Stomach (tissue), 9 donors: ENCODE results near the gene TEX261. TPM values are rescaled to one million over a fixed set of nuclear protein-coding genes. Genes with fewer than 3 reads are reported as not detected.

ENCODE experiments used
- DNase-seq, 2 donors: peaks; one replicate each; pipeline versions ENCODE4 v3.0.0 to v3.0.0-alpha.2; 2013 to 2019
- H3K27ac ChIP-seq, 5 donors: fragments of 200-600 bp in 4 of 5; sonication (generic) in 4 of 5; one replicate each; pipeline ENCODE4 v1.5.1; 2013 to 2019; ENCODE audit warnings: mild to moderate bottlenecking in 1 of 5, moderate library complexity in 1 of 5
- H3K27me3 ChIP-seq, 3 donors: fragments of 200-600 bp; sonication (generic); one replicate each; pipeline ENCODE4 v1.5.1; 2017 to 2019; ENCODE audit warnings: mixed run types in 1 of 3
- H3K36me3 ChIP-seq, 4 donors: fragments of 200-600 bp; sonication (generic); 1 replicate in 3 of 4; 2 replicates in 1 of 4; pipeline ENCODE4 v1.5.1; 2016 to 2019
- H3K4me1 ChIP-seq, 4 donors: fragments of 200-600 bp; sonication (generic); one replicate each; pipeline ENCODE4 v1.5.1; 2016 to 2019
- H3K4me3 ChIP-seq, 4 donors: fragments of 200-600 bp; sonication (generic) in 3 of 4; one replicate each; pipeline ENCODE4 v1.5.1; 2016 to 2019; ENCODE audit warnings: mild to moderate bottlenecking in 1 of 4
- H3K9me3 ChIP-seq, 4 donors: fragments of 200-600 bp; sonication (generic); one replicate each; pipeline ENCODE4 v1.5.1; 2016 to 2019
- EP300 ChIP-seq: sonication (generic); formaldehyde crosslinking; IDR thresholded peaks from one replicate; pipeline ENCODE4 v1.6.1; 2017; ENCODE audit warnings: antibody characterized with exemption
- POLR2A ChIP-seq, 4 donors: fragments of 450-650 bp; IDR thresholded peaks; one replicate each; pipeline ENCODE4 v1.6.1; 2016; ENCODE audit warnings: antibody characterized with exemption in 4 of 4, control low read depth in 2 of 4, mild to moderate bottlenecking in 1 of 4, moderate library complexity in 1 of 4
- POLR2AphosphoS5 ChIP-seq, 3 donors: sonication (generic); formaldehyde crosslinking; IDR thresholded peaks; one replicate each; pipeline ENCODE4 v1.6.1; 2016; ENCODE audit warnings: antibody characterized with exemption in 3 of 3
- WGBS, 5 donors: extraction: QIAGEN DNeasy Blood & Tissue Kit in 3 of 5; methylation state at CpG; one replicate each; pipeline versions ENCODE4 v1.1.5 to v1.1.7; 2013 to 2018; 5-methylcytosine and 5-hydroxymethylcytosine counted together
- intact Hi-C: fragments of 100-400 bp; cut with DNase I; formaldehyde crosslinking; loops from one replicate; pipeline ENCODE4 v1.15.1; 2023; ENCODE audit warnings: low total_unique reads
- polyA plus RNA-seq, 3 donors: library from polyadenylated mRNA; stranded (reverse); fragments of 200-250 nt; gene quantifications; one replicate each; pipeline ENCODE4 v1.2.3, GENCODE V29; 2013
- total RNA-seq, 5 donors: library from RNA; depleted of rRNA; stranded (reverse); fragments of >200 nt; gene quantifications; one replicate each; pipeline versions ENCODE4 v1.1.0 to v1.2.3, GENCODE V29; 2014 to 2016
- TF ChIP-seq, protein P1 (sequence below), 7 experiments: fragments of 450-650 bp in 4 of 7; fragments of 200-600 bp in 3 of 7; sonication (generic) in 3 of 7; IDR thresholded peaks; one replicate each; pipeline ENCODE4 v1.5.1; 2016 to 2019; ENCODE audit warnings: antibody characterized with exemption in 7 of 7, control low read depth in 2 of 7, mild to moderate bottlenecking in 1 of 7
- donor health status: healthy with polysubstance abuse.
- donor health status: Bipolar disorder and iron deficiency.
- donor health status: healthy.

Gene TEX261
- total and polyA plus RNA-seq, 8 donors = 5.2 to 39.1 (median 17.5) TPM

DNA sequence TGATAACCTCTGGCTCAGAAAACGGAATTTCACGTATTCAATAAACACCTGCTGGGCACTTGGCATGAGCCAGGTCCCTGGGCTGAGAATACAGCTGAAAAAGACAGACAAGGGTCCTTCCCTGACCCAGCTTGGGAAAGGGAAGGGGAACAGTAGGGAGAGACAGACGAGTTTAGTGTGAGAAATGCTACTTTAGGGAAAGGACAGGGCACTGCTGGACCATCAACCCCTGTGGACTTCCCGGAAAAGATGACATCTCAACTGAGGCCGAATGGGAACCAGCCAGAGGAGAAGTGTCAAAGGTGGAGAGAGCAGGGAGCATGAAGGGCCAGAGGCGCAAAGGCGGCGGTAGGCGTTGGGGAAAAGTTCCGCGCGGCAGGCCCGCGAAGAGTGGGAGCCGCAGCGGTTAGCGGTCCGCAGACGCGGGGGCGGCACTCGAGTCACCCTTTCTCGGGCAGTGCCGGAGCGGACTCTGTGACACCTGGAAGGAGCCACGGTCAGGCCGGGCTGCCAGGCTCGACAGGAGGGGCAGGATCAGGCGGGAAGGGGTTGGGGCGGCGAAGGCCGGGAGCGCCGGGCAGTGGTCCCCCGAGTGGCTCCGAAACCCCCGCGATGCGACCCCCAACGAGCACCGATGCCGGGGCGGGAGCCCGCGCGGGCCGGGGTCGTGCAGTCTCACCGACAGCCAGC is 519 bp downstream of the TEX261 start:
- WGBS, 5 donors = 0 to 1% (median 0%) methylated on average over 31 to 49 of the region's 49 CpGs
- peak in 1 of 2 donors; percentile 54 for DNase-seq
- intact Hi-C loops = no loop called here
- H3K9me3 ChIP-seq = no peaks in the 10 kb centered on the region
- H3K4me3 ChIP-seq = peak overlapping the region; percentile 94 to 99 (median 98)
- TF ChIP-seq EP300 = no peak
- TF ChIP-seq, protein P1, sequence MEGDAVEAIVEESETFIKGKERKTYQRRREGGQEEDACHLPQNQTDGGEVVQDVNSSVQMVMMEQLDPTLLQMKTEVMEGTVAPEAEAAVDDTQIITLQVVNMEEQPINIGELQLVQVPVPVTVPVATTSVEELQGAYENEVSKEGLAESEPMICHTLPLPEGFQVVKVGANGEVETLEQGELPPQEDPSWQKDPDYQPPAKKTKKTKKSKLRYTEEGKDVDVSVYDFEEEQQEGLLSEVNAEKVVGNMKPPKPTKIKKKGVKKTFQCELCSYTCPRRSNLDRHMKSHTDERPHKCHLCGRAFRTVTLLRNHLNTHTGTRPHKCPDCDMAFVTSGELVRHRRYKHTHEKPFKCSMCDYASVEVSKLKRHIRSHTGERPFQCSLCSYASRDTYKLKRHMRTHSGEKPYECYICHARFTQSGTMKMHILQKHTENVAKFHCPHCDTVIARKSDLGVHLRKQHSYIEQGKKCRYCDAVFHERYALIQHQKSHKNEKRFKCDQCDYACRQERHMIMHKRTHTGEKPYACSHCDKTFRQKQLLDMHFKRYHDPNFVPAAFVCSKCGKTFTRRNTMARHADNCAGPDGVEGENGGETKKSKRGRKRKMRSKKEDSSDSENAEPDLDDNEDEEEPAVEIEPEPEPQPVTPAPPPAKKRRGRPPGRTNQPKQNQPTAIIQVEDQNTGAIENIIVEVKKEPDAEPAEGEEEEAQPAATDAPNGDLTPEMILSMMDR (IDR thresholded peaks at IDR 0.05) = no peak
- H3K36me3 ChIP-seq = peaks cover 16 to 30% (median 30%) of the 10 kb centered on the region in 4 donors
- H3K27ac ChIP-seq = peak overlapping the region; percentile 80 to 92 (median 87)
- peaks cover 24 to 35% (median 29%) of the 10 kb centered on the region in 4 donors for H3K4me1 ChIP-seq
- no peaks in the 10 kb centered on the region for H3K27me3 ChIP-seq

DNA sequence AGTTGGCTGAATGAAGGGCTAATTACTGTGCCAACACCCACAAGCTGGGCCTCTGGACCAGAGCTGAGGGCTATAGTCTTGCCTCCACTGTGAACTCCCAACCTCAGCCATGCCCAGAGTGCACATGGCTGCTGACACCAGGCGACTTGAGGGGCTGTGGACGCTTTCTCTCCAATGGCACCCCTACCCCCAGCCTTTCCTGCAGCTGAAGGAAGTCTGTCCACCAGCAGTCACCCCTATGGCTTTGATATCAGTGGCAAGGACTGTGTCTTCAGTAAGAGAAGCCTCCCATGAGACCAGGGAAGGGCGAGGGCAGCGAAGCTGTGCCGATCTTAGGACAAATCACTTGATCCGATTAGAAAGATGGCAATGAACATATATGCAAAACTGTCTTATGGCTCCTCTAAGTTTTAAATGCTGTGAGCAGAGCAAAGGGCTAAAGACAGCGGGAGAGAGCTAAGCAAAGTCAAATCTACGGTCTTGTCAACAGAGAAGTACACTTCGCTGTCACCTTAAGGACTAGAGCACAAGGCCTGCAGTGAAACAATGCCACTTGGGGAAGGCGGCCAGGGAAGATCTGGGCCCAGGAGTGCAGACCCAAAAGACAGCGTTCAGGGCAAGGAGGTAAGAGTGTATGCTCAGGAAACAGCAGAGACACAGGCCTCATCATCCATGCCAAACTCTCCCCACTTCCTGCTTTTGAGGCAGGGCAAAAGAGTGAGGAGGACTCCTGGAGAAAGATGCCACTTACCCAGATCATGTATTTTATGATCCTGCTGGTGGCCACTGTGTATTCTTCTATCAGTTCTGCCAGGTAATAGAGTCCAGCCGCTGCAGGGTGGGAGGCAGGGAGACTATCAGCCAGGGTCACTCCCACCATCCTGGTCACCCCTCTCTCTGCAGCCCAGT is 1.5 kb downstream of the TEX261 start:
- DNase-seq = no peak

DNA sequence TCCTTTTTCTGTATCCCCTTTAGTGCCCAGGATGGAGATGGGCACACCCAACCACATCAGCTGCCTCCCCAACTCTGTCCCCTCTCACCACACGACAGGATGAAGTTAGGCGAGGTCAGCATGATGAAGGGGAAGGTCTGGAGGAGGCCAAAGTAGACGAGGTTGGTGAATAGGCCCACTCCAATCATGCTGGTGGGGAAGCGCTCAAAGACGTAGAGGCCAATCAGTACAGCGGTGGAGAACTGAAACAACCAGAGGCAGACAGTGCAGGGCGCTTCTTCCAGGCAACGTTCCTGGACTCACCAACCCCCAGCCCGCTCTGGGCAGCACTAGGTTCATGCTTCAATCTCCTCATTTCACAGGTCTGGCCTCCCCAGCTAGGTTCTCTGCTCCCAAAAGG is 2.9 kb downstream of the TEX261 start:
- H3K4me3 ChIP-seq = no peak overlapping the region

More for the DNA sequence above, 1.5 kb downstream of the TEX261 start:
- H3K36me3 ChIP-seq = peaks cover 25 to 40% (median 40%) of the 10 kb centered on the region in 4 donors
- peaks cover 24 to 39% (median 31%) of the 10 kb centered on the region in 4 donors for H3K4me1 ChIP-seq
- peak overlapping the region; percentile 94 to 99 (median 98) for H3K4me3 ChIP-seq
- WGBS, 5 donors = 82 to 85% (median 83%) methylated on average over 12 of the region's 12 CpGs
- H3K27ac ChIP-seq = peak overlapping the region in 2 of 5 donors; percentile 91 to 92
- no peaks in the 10 kb centered on the region for H3K9me3 ChIP-seq
- no peaks in the 10 kb centered on the region for H3K27me3 ChIP-seq
- TF ChIP-seq POLR2A (IDR thresholded peaks at IDR 0.05) (no peak), POLR2AphosphoS5 (IDR thresholded peaks at IDR 0.05) (no peak), EP300 (no peak)
- TF ChIP-seq, protein P1 (IDR thresholded peaks at IDR 0.05) = no peak
- intact Hi-C loops = no loop called here

DNA sequence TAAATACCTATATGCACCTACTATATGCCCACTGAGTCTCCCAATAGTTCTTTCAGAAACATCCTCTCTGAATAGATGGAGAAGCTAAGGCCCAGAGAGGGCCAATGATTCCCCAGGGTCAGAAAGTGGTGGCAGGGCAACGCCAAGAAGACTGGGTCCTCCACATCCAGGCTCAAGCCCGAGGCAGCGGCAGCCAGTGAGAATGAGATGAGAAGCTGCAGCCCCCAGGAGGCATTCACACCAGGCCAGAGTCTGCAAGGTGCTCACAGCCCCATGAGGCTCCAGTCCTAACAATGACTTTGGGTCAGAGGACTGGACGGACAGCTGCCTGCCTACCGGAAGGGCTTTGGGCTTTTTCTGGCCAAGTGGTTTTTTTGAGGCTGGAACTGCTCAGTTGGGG is 3.5 kb downstream of the TEX261 start:
- no peaks in the 10 kb centered on the region for H3K9me3 ChIP-seq
- H3K27me3 ChIP-seq = no peaks in the 10 kb centered on the region
- no peak overlapping the region for H3K27ac ChIP-seq
- 88 to 100% (median 95%) methylated on average over 3 to 5 of the region's 5 CpGs for WGBS, 5 donors
- intact Hi-C loops = no loop called here
- H3K36me3 ChIP-seq = peaks cover 43 to 61% (median 60%) of the 10 kb centered on the region in 4 donors
- H3K4me1 ChIP-seq = peaks cover 24 to 42% (median 34%) of the 10 kb centered on the region in 4 donors
- no peak for DNase-seq
- no peak overlapping the region for H3K4me3 ChIP-seq
- TF ChIP-seq EP300 (no peak), POLR2A (IDR thresholded peaks at IDR 0.05) (no peak)
- TF ChIP-seq, protein P1 (IDR thresholded peaks at IDR 0.05) = no peak

More for the DNA sequence above, 2.9 kb downstream of the TEX261 start:
- peaks cover 40 to 55% (median 54%) of the 10 kb centered on the region in 4 donors for H3K36me3 ChIP-seq
- 81 to 90% (median 88%) methylated on average over 9 of the region's 9 CpGs for WGBS, 5 donors
- peaks cover 24 to 42% (median 34%) of the 10 kb centered on the region in 4 donors for H3K4me1 ChIP-seq
- no peak for TF ChIP-seq POLR2A (IDR thresholded peaks at IDR 0.05)
- no peak for TF ChIP-seq EP300
- no peak for TF ChIP-seq POLR2AphosphoS5 (IDR thresholded peaks at IDR 0.05)
- TF ChIP-seq, protein P1 (IDR thresholded peaks at IDR 0.05) = no peak
- intact Hi-C loops = no loop called here
- H3K27me3 ChIP-seq = no peaks in the 10 kb centered on the region
- no peaks in the 10 kb centered on the region for H3K9me3 ChIP-seq
- DNase-seq = no peak
- H3K27ac ChIP-seq = no peak overlapping the region
